DLD1 (cell line): ENCODE results near the gene SLC13A4.
"Not testable (repeated sequence)": the region's sequence is repeated elsewhere in the genome, so short reads cannot be mapped to it uniquely, and the experiment has no call there.

Experiments used
- in situ Hi-C: cut with HindIII; loops from 2 replicates; pipeline ENCODE4 v1.10.0; 2017; ENCODE audit warnings: low sequenced_read_pairs

The SLC13A4 gene

GRCh38 chr7:135704074-135704473 is 23.9 kb downstream of the SLC13A4 start:
- in situ Hi-C loops: no loop called here

DNA sequence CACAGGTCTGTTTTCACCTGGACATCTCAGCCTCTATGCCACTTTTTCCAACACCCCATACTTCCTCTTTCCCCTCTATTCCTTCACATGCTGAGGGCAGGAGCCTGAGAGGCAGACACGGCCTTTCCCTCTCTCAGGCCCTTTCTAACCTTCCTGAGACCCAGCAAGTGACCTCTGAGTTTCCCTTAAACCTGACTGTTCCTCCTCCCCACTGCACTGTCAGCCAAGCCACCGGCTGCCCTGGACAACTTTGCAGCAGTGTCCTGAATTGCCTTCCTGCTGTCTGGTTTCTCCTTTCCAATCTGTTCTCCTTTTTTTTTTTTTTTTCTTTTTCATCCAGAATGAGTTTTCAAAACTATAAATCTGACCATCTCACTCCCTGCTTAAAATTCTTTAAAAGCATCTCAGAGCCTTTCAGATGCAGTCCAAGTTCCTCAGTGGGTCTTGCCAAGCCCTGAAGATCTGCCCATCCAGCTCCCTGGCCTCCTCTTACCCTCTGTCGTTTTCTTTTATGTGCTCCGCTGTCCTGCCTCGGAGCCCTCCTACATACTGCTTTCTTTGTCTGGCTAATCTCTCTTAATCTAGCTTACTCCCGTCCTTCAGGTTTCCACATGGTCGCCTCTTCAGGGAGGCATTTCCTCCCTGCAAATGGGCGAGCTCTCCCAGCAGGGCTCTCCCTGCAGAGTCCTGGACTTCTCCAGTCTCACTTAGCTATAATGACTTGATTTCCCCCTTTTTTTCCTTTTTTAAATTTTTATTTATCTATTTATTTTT is 30.5 kb downstream of the SLC13A4 start:
- in situ Hi-C loops: no loop called here

DNA sequence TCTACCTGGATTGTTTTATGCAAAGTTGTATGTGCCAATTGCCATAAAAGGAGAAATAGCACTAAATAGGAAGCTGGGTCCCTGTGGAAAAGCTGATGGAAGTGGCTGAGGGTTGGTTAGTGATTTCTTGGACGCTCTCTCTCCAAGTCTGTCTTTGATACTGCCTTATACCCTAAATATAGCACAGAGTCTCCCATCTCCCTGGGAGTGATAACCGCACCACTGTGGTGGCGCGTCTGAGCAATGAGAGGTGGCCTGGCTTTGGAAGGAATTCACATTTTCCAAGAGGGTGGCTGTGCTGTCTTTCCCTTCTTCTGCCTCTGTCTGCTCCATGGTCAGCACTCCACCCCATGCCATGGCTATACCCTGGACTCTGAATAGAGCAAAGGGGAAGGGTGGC is 34.4 kb downstream of the SLC13A4 start:
- in situ Hi-C loops: no loop called here

DNA sequence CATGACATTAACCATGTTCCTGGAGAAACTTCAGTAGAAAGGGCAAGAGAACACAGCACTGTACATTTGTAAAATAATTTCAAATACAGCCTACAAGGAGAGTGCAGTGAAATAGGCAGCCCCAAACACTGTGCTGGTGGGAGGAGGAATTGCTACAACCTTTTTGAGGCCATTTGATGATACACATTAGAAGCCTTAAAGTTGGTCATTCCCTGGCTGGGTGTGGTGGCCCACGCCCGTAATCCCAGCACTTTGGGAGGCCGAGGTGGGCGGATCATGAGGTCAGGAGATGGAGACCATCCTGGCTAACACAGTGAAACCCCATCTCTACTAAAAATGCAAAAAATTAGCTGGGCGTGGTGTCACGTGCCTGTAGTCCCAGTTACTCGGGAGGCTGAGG is 35.4 kb downstream of the SLC13A4 start:
- in situ Hi-C loops: not testable (repeated sequence)

- in situ Hi-C loops: no loop called here
Measured at GRCh38 chr7:135692055-135692454, 35.9 kb downstream of the SLC13A4 start.

DNA sequence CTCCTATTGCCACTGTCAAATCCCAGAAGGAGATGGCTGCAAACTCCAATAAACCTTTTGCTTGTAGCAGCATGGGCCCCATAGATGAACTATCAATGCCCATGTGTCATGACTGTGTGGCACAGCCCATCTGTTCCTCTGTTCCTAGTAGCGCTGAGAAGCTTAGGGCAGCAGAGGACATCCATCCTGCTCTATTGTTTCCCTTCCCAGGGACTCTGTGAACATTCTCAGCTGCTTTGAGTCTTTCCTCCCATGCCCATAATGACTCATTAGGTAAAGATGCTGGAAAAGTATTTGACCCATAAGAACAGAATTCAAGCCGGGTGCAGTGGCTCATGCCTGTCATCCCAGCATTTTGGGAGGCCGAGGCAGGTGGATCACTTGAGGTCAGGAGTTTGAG is 37.4 kb downstream of the SLC13A4 start:
- in situ Hi-C loops: no loop called here

- in situ Hi-C loops: no loop called here
Measured at GRCh38 chr7:135687466-135687865, 40.5 kb downstream of the SLC13A4 start.

DNA sequence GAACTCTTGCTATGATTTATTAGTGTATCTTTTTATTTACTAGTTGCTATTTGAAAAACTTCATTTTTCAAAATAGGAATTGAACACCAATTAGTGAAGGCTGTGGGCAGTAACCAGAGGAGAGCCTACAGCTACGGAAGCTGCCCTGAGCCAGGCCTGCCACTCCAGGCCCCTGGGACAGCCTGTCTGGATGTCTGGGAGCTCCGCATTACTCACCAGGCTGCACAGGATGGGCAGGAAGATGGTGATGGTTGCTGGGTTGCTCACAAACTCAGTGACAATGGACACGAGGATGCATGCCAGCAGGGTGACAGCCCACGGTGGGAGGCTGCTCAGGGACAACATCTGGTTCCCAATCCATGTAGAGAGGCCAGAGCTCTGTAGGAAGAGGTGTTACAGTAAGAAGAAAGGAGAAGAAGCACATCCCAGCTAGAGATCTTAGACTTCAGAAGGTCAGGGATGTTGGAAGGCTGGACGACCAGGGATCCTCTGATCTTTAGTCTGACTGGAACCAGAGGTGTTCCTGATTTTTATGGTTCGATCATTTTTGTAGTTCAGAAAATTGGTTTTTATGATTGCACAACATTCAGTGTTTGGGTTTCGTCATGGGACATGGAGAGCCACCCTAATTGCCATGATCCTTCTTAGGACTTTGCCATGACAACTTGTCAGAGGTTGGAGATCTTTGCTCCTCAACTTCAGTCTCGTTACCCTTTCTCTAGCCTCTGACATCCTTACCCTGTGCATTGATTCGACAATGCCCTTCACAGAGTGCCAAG is 42.5 kb downstream of the SLC13A4 start:
- in situ Hi-C loops: no loop called here

DNA sequence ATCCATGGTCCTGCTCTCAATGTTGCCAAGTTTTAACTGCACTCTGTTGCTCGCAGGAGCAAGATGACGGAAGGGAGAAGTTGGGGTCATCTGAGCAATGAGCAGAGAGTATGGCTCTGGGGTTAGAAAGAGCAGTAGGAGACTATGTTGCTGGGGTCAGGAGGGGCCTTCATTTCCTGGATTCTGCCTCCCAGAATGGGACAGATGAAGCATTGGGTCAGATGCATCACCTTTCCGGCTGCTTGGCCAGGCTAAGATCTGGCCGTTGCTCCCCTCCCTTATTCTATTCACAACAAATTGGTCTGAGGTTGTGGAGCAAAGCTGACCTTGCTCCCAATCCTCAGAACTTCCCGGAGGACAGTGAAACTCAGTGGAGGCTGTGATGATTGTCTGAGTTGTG is 43.3 kb downstream of the SLC13A4 start:
- in situ Hi-C loops: no loop called here

GRCh38 chr7:135684136-135684535 is 43.9 kb downstream of the SLC13A4 start:
- in situ Hi-C loops: no loop called here

DNA sequence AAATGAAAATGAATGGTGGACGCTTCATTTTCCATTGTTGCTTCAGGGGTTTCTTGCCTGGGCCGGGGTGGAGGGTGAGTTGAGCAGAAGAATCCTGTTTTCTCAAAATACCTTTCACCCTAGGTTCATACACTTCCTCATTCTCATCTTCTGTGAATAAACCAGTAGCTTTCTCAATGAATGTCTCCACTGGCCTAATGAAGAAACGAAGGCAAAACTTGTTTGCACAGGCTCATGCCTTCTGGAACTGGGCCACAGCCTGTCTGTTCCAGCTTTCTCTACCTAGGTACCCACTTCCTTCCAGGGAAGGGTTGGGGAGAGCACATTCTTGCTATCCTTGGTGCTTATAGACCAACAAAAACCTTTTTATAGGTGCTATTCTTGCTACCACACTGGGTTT is 44.4 kb downstream of the SLC13A4 start:
- in situ Hi-C loops: no loop called here

- in situ Hi-C loops: no loop called here
Measured at GRCh38 chr7:135682191-135682590, 45.8 kb downstream of the SLC13A4 start.

GRCh38 chr7:135681762-135682161 is 46.2 kb downstream of the SLC13A4 start:
- in situ Hi-C loops: no loop called here

DNA sequence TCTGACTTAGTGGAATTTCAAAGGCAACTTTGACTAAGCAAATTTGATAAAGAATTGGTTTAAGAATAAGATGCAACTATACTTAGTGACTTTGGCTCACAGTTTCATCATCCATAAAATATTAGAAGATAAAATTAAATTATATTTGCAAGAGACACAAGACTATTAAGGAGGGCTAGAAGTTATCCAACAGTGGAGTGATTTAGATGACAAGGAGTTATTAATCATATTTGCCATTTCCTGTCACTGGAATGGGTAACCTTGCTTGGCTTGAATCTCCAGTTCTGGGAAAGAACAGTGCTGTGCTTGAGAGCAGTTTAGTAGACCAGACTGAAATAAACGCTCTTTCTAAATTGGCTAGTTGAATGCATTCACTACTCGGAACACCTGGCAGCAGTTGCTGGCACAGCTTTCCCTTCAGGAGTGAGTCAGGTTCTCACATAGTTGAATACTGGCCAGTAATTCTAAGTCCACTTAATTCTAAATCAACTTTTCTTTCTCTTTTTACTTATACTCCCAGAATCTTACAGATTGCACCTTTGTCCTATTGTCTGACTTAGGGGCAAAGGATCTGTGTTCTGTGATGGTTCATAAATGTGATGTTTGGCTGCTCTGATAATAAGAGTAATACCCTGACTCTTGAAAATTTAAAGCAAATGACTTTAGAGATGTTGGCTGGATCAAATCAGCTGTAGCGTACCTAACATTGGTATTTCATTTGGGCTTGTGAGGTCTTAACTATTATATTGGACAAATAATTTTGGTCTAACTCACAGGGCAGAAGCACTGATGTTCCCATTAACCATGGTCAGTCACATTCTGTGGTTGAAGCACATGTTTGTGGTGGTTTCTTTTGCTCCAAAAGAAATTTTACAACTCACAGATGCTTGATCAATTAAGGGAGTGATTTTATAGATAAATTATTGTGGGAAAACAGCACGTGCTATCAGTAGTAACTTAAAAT is 49.1 kb downstream of the SLC13A4 start:
- in situ Hi-C loops: no loop called here

DNA sequence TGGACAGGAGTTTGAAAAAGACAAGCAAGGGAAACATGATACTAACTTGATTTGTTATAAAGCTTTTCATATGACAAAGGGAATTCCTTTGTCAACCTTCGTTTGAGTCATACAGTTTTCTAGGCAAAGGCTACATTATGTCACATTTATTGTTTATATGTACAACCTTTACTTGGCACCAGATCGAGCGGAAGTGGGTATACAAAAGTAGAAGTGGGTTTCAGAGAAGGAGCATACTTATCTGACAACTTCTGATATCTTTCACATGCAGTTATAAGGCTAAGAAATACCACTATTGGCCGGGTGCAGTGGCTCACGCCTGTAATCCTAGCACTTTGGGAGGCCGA is 54.7 kb downstream of the SLC13A4 start:
- in situ Hi-C loops: no loop called here

GRCh38 chr7:135672560-135673359 is 55.2 kb downstream of the SLC13A4 start:
- in situ Hi-C loops: no loop called here

- in situ Hi-C loops: no loop called here
Measured at GRCh38 chr7:135670179-135670578, 57.8 kb downstream of the SLC13A4 start.

DNA sequence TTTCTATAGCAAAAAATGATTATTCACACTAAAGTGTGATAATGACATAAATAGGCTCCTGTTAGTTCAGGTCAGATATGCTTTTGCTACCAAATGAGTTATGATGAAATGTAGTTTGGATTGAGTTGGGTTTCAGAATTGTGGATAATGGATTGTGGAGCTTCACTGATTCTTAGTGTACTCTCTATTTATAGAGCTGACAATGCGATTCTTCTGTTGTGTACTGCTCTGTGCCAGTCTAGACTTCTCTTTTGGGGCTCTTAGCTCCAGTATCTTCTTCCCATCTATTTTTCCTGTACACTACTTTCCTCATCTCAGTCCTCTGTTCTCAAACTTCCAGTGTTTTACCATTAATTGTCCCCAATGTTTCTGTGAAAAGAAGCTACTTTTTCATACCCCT is 58.2 kb downstream of the SLC13A4 start:
- in situ Hi-C loops: no loop called here

DNA sequence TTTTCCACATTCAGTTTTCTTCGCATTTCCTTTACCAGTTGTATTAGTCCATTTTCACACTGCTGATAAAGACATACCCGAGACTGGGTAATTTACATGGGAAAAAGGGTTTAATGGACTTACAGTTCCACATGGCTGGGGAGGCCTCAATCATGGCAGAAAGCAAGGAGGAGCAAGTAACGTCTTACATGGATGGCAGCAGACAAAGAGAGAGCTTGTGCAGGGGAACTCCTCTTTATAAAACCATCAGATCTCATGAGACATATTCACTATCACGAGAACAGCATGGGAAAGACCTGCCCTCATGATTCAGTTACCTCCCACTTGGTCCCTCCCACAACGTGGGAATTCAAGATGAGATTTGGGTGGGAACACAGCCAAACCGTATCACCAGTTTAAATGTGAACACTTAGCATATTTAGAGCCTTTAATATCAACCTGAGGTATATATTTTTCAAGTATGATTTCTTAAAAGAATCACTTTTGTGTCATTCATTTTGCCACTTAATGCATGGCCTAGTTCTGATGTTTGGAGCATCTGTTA is 59.1 kb downstream of the SLC13A4 start:
- in situ Hi-C loops: not testable (repeated sequence)

GRCh38 chr7:135667626-135668025 is 60.4 kb downstream of the SLC13A4 start:
- in situ Hi-C loops: not testable (repeated sequence)
